GM18519 (cell line): ENCODE data around the gene KIF13A.
"Not testable (repeated sequence)": the region's sequence is repeated elsewhere in the genome, so short reads cannot be mapped to it uniquely, and the experiment has no call there.

Experiments used
- ATAC-seq: cut with Tn5 transposase; IDR thresholded peaks from one replicate; pipeline ENCODE4 v1.9.1; 2021; ENCODE audit warnings: mild to moderate bottlenecking, moderate library complexity; ENCODE audit not compliant: unreplicated experiment, low FRiP score

The KIF13A gene

GRCh38 chr6:17971128-17972073 lies 16.0 kb downstream of the KIF13A start:
- ATAC-seq = no peak

- ATAC-seq = no peak
Measured at GRCh38 chr6:17968876-17969275, 18.6 kb downstream of the KIF13A start.

- no peak for ATAC-seq
Measured at GRCh38 chr6:17967668-17968518, 19.5 kb downstream of the KIF13A start.

GRCh38 chr6:17966451-17966850 lies 21.0 kb downstream of the KIF13A start:
- ATAC-seq = no peak

GRCh38 chr6:17965397-17965796 lies 22.0 kb downstream of the KIF13A start:
- ATAC-seq = no peak

- ATAC-seq = no peak
Measured at GRCh38 chr6:17964633-17965032, 22.8 kb downstream of the KIF13A start.

GRCh38 chr6:17962436-17963031 lies 24.9 kb downstream of the KIF13A start:
- ATAC-seq = no peak

GRCh38 chr6:17959302-17959701 lies 28.1 kb downstream of the KIF13A start:
- ATAC-seq = no peak

- no peak for ATAC-seq
Measured at GRCh38 chr6:17957904-17958620, 29.4 kb downstream of the KIF13A start.

GRCh38 chr6:17957498-17957897 lies 29.9 kb downstream of the KIF13A start:
- no peak for ATAC-seq

- no peak for ATAC-seq
Measured at GRCh38 chr6:17957086-17957485, 30.3 kb downstream of the KIF13A start.

GRCh38 chr6:17950095-17950494 lies 37.3 kb downstream of the KIF13A start:
- no peak for ATAC-seq

- ATAC-seq = no peak
Measured at GRCh38 chr6:17949168-17949567, 38.3 kb downstream of the KIF13A start.

GRCh38 chr6:17948725-17949124 lies 38.7 kb downstream of the KIF13A start:
- ATAC-seq = no peak

- ATAC-seq = not testable (repeated sequence)
Measured at GRCh38 chr6:17947574-17947973, 39.9 kb downstream of the KIF13A start.

GRCh38 chr6:17945575-17945974 lies 41.9 kb downstream of the KIF13A start:
- no peak for ATAC-seq

- ATAC-seq = no peak
Measured at GRCh38 chr6:17945111-17945510, 42.3 kb downstream of the KIF13A start.

- ATAC-seq = no peak
Measured at GRCh38 chr6:17941318-17941717, 46.1 kb downstream of the KIF13A start.

- ATAC-seq = no peak
Measured at GRCh38 chr6:17940151-17940792, 47.2 kb downstream of the KIF13A start.

- ATAC-seq = no peak
Measured at GRCh38 chr6:17938901-17939300, 48.5 kb downstream of the KIF13A start.
